Ramos (cell line): ENCODE results near the gene SLC24A1.

ENCODE experiments used
- in situ Hi-C: fragments of 300-500 bp; cut with MboI; formaldehyde crosslinking; loops from one replicate; pipeline ENCODE4 v1.14.3; 2022; ENCODE audit warnings: low sequenced_read_pairs; ENCODE audit not compliant: unreplicated experiment

SLC24A1 gene

GRCh38 chr15:65650312-65651041 lies 28.7 kb downstream of the SLC24A1 start:
- in situ Hi-C loops = no loop called here

- in situ Hi-C loops = no loop called here
Measured at GRCh38 chr15:65651042-65651322, 29.2 kb downstream of the SLC24A1 start.

GRCh38 chr15:65651831-65652749 lies 30.4 kb downstream of the SLC24A1 start:
- in situ Hi-C loops = no loop called here

- in situ Hi-C loops = no loop called here
Measured at GRCh38 chr15:65653341-65653740, 31.6 kb downstream of the SLC24A1 start.

- in situ Hi-C loops = no loop called here
Measured at GRCh38 chr15:65653801-65654521, 32.2 kb downstream of the SLC24A1 start.

GRCh38 chr15:65655026-65655425 lies 33.3 kb downstream of the SLC24A1 start:
- in situ Hi-C loops = no loop called here

- in situ Hi-C loops = no loop called here
Measured at GRCh38 chr15:65655457-65655856, 33.7 kb downstream of the SLC24A1 start.

GRCh38 chr15:65659502-65660052 lies 37.8 kb downstream of the SLC24A1 start:
- in situ Hi-C loops = no loop called here

- in situ Hi-C loops = no loop called here
Measured at GRCh38 chr15:65660927-65661326, 39.2 kb downstream of the SLC24A1 start.

- in situ Hi-C loops = no loop called here
Measured at GRCh38 chr15:65663521-65663920, 41.8 kb downstream of the SLC24A1 start.

- in situ Hi-C loops = no loop called here
Measured at GRCh38 chr15:65666257-65666656, 44.5 kb downstream of the SLC24A1 start.

- in situ Hi-C loops = no loop called here
Measured at GRCh38 chr15:65675551-65675950, 53.8 kb downstream of the SLC24A1 start.

GRCh38 chr15:65676123-65676522 lies 54.4 kb downstream of the SLC24A1 start:
- in situ Hi-C loops = no loop called here

- in situ Hi-C loops = no loop called here
Measured at GRCh38 chr15:65680544-65680943, 58.8 kb downstream of the SLC24A1 start.

GRCh38 chr15:65682404-65682911 lies 60.7 kb downstream of the SLC24A1 start:
- in situ Hi-C loops = no loop called here

- in situ Hi-C loops = no loop called here
Measured at GRCh38 chr15:65688462-65688861, 66.7 kb downstream of the SLC24A1 start.

- in situ Hi-C loops = no loop called here
Measured at GRCh38 chr15:65690173-65690572, 68.4 kb downstream of the SLC24A1 start.

- in situ Hi-C loops = no loop called here
Measured at GRCh38 chr15:65690778-65691177, 69.0 kb downstream of the SLC24A1 start.

- in situ Hi-C loops = no loop called here
Measured at GRCh38 chr15:65695081-65695480, 73.3 kb downstream of the SLC24A1 start.
